Activated CD4-positive, alpha-beta memory T cell treated with anti-CD3 and anti-CD28 coated beads, Interleukin-2, amount 10 ng/mL, durations not matched to agents 7 days and 5 days (primary cell): Measurements from ENCODE around the gene RPS8. TPM values are rescaled to one million over a fixed set of nuclear protein-coding genes. Genes with fewer than 3 reads are reported as not detected.
"Not testable (repeated sequence)": the region's sequence is repeated elsewhere in the genome, so short reads cannot be mapped to it uniquely, and the experiment has no call there.

Source experiments
- CTCF ChIA-PET: fragments of 350-600 bp; sonication (Branson Sonifier 250); formaldehyde crosslinking; loops from one replicate; lab custom pipeline; 2021; ENCODE audit warnings: antibody characterized with exemption, inconsistent platforms; lab: Charles Lee
- POLR2A ChIA-PET: fragments of 350-600 bp; sonication (Branson Sonifier 250); formaldehyde crosslinking; loops from one replicate; lab custom pipeline; 2021; ENCODE audit warnings: antibody characterized with exemption; lab: Charles Lee
- DNase-seq: peaks from one replicate; pipeline ENCODE4 v3.0.0-alpha.2; 2020
- H3K27ac Mint-ChIP-seq: one replicate; pipeline ENCODE4 v1.8.0; 2021; ENCODE audit warnings: mild to moderate bottlenecking, mixed read lengths
- H3K27me3 Mint-ChIP-seq: one replicate; pipeline ENCODE4 v1.8.0; 2021; ENCODE audit warnings: mixed read lengths
- H3K36me3 Mint-ChIP-seq: one replicate; pipeline ENCODE4 v1.8.0; 2021; ENCODE audit warnings: low read depth, mixed read lengths
- H3K4me1 Mint-ChIP-seq: one replicate; pipeline ENCODE4 v1.8.0; 2021; ENCODE audit warnings: mixed read lengths
- H3K4me3 Mint-ChIP-seq: one replicate; pipeline ENCODE4 v1.8.0; 2021; ENCODE audit warnings: mild to moderate bottlenecking, mixed read lengths
- H3K9me3 Mint-ChIP-seq: one replicate; pipeline ENCODE4 v1.8.0; 2021; ENCODE audit warnings: mixed read lengths
- total RNA-seq, 2 experiments: library from RNA; stranded (reverse); gene quantifications; one replicate each; pipeline ENCODE4 v1.2.3, GENCODE V29; 2021

Gene RPS8
- total RNA-seq, 2 experiments from 2014 or later: 1,610 to 1,658 TPM

DNA sequence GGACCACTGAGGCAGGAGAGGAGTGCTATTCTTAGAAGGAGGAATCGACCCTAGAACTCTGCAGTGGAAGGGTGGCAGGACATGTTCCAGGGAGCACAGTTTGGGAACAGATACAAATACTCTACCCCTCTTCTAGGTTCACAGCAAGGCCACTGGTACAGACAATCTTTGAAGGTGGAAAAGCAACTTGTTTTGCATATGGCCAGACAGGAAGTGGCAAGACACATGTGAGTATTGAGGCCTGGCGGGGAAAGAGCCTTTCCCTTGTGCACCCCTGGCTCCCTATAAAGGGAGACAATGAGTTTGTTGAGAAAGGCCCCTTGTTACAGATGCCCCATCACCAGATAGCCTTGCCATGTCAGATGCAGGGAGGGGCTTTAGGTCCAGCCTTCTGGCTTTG lies 17.9 kb upstream of the RPS8 start:
- Mint-ChIP-seq H3K27ac (peak overlapping the region; percentile 31), H3K9me3 (no peaks in the 10 kb centered on the region), H3K36me3 (peaks cover 79% of the 10 kb centered on the region), H3K4me1 (peaks cover 8% of the 10 kb centered on the region), H3K27me3 (no peaks in the 10 kb centered on the region), H3K4me3 (no peak overlapping the region)
- POLR2A ChIA-PET: interaction anchor here (2.1 to 4.9 kb wide), 2 partner anchors 9 to 26 kb away, joined by 7 to 27 read pairs; partner anchors contain the start of gene RNU5D-1
- CTCF ChIA-PET: no interaction called here
- no peak for DNase-seq

DNA sequence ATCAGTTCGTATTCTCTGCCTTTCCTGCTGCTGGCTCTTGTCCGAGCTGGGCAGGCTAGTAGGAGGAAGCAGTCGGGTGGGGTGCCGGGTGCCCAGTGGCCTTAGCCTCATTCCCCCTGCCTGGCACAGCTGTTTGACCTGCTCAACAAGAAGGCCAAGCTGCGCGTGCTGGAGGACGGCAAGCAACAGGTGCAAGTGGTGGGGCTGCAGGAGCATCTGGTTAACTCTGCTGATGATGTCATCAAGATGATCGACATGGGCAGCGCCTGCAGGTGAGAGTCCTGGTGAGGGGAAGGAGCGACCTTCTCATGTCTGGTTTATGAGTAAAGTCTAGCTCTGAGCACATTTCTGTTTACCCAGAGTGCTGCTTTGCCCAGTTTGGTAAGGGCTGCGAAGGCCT lies 16.3 kb upstream of the RPS8 start:
- H3K4me3 Mint-ChIP-seq: no peak overlapping the region
- H3K4me1 Mint-ChIP-seq: peaks cover 8% of the 10 kb centered on the region
- no peaks in the 10 kb centered on the region for H3K9me3 Mint-ChIP-seq
- ChIA-PET CTCF (interaction anchor here (1.3 to 1.4 kb wide), 3 partner anchors 15 to 28 kb away, joined by 3 to 5 read pairs (median 5); partner anchors contain the start of genes RNU5D-1 and RPS8), POLR2A (interaction anchor here (0.9 to 2.4 kb wide), 7 partner anchors 8 to 38 kb away, joined by 3 to 15 read pairs (median 4); partner anchors contain the start of genes RNU5D-1 and RPS8)
- peaks cover 82% of the 10 kb centered on the region for H3K36me3 Mint-ChIP-seq
- DNase-seq: no peak
- no peaks in the 10 kb centered on the region for H3K27me3 Mint-ChIP-seq
- no peak overlapping the region for H3K27ac Mint-ChIP-seq

DNA sequence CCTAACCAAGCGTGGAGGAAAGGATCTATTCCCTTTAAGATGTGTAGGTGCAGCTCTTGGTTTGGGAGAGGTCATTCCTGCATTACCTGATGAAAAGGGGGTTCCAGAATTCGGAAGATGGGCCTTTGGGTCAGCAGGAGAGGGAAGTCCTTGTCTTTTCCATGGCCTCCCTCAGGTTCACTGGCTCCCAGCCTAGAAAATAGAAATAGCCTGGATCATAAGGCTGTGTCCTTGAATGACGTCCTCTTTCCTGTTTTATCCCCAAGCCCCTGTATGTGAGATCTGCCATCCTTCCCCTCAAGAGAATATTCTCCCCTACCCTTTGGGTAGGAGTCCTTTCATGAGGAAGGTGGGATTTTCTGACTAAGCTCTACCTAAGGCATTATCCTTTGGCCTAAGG lies 14.5 kb upstream of the RPS8 start:
- H3K36me3 Mint-ChIP-seq: peaks cover 77% of the 10 kb centered on the region
- DNase-seq: no peak
- ChIA-PET POLR2A (interaction anchor here (1.0 to 3.1 kb wide), 8 partner anchors 9 to 39 kb away, joined by 3 to 22 read pairs (median 6); partner anchors contain the start of genes RNU5D-1 and RPS8), CTCF (no interaction called here)
- no peaks in the 10 kb centered on the region for H3K27me3 Mint-ChIP-seq
- H3K4me1 Mint-ChIP-seq: peaks cover 8% of the 10 kb centered on the region
- no peaks in the 10 kb centered on the region for H3K9me3 Mint-ChIP-seq
- H3K27ac Mint-ChIP-seq: no peak overlapping the region
- H3K4me3 Mint-ChIP-seq: no peak overlapping the region

DNA sequence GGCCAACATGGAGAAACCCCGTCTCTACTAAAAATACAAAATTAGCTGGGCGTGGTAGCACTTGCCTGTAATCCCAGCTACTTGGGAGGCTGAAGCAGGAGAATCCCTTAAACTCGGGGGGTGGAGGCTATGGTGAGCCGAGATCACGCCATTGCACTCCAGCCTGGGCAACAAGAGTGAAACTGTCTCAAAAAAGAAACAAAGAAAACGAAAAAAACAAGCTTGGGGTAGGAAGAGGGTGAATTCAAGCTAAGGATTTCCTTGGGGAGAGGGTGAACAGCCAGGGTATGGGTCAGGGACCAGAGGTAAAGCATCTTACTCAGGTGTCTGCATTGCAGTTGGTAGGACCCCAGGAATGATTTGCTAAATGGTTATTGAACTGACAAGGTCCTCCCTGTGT lies 8.9 kb upstream of the RPS8 start:
- H3K4me1 Mint-ChIP-seq, H3K27ac Mint-ChIP-seq, DNase-seq, H3K4me3 Mint-ChIP-seq, H3K27me3 Mint-ChIP-seq, H3K9me3 Mint-ChIP-seq: not testable (repeated sequence)
- ChIA-PET POLR2A (interaction anchor here (0.8 to 3.2 kb wide), 10 partner anchors 9 to 45 kb away, joined by 3 to 31 read pairs (median 6); partner anchors contain the start of gene RPS8), CTCF (interaction anchor here (1.2 to 1.3 kb wide), 2 partner anchors 9 to 35 kb away, joined by 3 to 7 read pairs; partner anchors contain the start of genes RNU5D-1 and RPS8)
- H3K36me3 Mint-ChIP-seq: peaks cover 54% of the 10 kb centered on the region

DNA sequence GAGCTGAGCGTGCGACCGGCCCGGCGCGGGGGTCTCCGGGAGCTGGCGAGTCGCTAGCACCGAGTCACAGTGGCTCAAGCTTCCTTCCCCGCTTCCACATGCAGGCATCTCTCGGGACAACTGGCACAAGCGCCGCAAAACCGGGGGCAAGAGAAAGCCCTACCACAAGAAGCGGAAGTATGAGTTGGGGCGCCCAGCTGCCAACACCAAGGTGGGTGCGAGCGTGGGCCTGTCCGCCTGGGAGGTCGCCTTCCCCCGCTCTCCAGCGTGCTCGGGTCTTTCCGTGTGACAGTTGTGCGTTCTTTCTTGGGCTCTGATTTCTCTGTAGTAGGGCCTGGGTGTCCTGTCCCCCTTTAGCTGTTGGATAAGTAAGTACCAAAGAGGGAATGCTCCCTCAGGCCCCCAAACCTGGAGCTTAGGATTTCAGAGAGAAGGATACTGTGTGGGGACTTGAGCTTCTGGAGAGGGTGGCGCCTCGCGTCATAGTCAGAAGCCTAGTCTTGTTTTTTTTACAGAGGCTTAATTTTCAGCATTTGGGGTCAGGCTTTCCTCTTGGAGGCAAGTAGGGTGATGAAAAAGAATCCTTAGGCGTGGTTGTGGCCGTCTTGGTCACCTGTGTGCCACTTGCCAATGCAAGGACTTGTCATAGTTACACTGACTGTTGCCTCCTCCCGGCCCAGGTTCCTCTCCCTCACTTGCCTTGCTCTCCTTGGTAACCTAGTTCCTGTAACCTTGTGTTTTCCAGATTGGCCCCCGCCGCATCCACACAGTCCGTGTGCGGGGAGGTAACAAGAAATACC lies 790 bp downstream of the RPS8 start:
- Mint-ChIP-seq H3K9me3 (no peaks in the 10 kb centered on the region), H3K27me3 (no peaks in the 10 kb centered on the region), H3K4me1 (peaks cover 39% of the 10 kb centered on the region), H3K27ac (peak overlapping the region; percentile 89), H3K36me3 (peaks cover 51% of the 10 kb centered on the region), H3K4me3 (peak overlapping the region; percentile 90)
- ChIA-PET POLR2A (interaction anchor here (0.9 to 17.1 kb wide), 35 partner anchors 9 to 910 kb away, joined by 3 to 454 read pairs (median 13); partner anchors contain the start of genes BEST4, BTBD19, DYNLT4 and EIF2B3), CTCF (interaction anchor here (1.0 to 3.9 kb wide), 11 partner anchors 9 to 210 kb away, joined by 3 to 38 read pairs (median 5); partner anchors contain the start of genes EIF2B3, KIF2C, PLK3 and RNU5D-1)
- peak; percentile 51 for DNase-seq

- H3K4me1 Mint-ChIP-seq: peaks cover 44% of the 10 kb centered on the region
- ChIA-PET POLR2A (interaction anchor here (0.6 to 17.1 kb wide), 25 partner anchors 9 to 909 kb away, joined by 3 to 454 read pairs (median 18); partner anchors contain the start of genes BEST4, BTBD19, DYNLT4 and EIF2B3), CTCF (interaction anchor here (1.4 to 3.9 kb wide), 5 partner anchors 8 to 46 kb away, joined by 4 to 38 read pairs (median 7); partner anchors contain the start of genes PLK3 and RNU5D-1)
- peak overlapping the region; percentile 89 for H3K27ac Mint-ChIP-seq
- H3K27me3 Mint-ChIP-seq: no peaks in the 10 kb centered on the region
- no peaks in the 10 kb centered on the region for H3K9me3 Mint-ChIP-seq
- H3K36me3 Mint-ChIP-seq: peaks cover 57% of the 10 kb centered on the region
- peak overlapping the region; percentile 90 for H3K4me3 Mint-ChIP-seq
- DNase-seq: no peak
Measured at GRCh38 chr1:44776730-44777068, 1.4 kb downstream of the RPS8 start.

- ChIA-PET POLR2A (interaction anchor here (1.0 to 17.1 kb wide), 10 partner anchors 8 to 562 kb away, joined by 3 to 454 read pairs (median 24); partner anchors contain the start of genes BEST4, BTBD19, DYNLT4 and HECTD3), CTCF (interaction anchor here (1.4 to 3.9 kb wide), 2 partner anchors 41 to 47 kb away, joined by 4 to 38 read pairs; partner anchors contain the start of gene RNU5D-1)
- H3K36me3 Mint-ChIP-seq: peaks cover 63% of the 10 kb centered on the region
Measured at GRCh38 chr1:44777547-44777946, 2.2 kb downstream of the RPS8 start.

DNA sequence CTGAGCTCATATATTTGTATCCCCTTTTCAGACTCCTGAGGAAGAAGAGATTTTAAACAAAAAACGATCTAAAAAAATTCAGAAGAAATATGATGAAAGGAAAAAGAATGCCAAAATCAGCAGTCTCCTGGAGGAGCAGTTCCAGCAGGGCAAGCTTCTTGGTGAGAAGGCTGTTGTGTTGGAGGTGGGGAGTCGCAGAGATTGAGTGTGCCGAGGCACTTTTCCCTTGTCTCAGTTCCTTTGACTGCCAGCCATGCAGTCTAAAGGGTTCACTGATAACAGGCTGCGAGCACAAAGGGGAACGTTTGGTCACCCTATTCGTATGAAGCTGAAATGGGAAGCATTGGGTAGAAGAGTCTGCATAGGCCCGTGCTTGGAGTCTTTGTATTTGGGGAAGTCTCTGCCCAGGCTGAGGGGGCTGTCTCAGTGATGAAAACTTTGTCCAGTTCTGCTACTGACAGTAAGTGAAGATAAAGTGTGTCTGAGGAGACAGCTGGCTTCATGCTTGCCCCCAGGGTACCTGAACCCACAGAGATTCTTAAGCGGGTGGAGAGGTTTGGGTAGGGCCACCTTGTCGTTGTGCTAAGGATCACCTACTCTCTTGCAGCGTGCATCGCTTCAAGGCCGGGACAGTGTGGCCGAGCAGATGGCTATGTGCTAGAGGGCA lies 2.8 kb downstream of the RPS8 start:
- ChIA-PET POLR2A (interaction anchor here (1.0 to 17.1 kb wide), 10 partner anchors 7 to 562 kb away, joined by 3 to 454 read pairs (median 24); partner anchors contain the start of genes BEST4, BTBD19, DYNLT4 and HECTD3), CTCF (interaction anchor here (3.9 kb wide), 1 partner anchor 48 kb away, joined by 38 read pairs; the partner anchor contains the start of gene RNU5D-1)
- DNase-seq: no peak
- H3K4me3 Mint-ChIP-seq: peak overlapping the region; percentile 90
- H3K4me1 Mint-ChIP-seq: peaks cover 46% of the 10 kb centered on the region
- no peaks in the 10 kb centered on the region for H3K27me3 Mint-ChIP-seq
- H3K9me3 Mint-ChIP-seq: no peaks in the 10 kb centered on the region
- H3K27ac Mint-ChIP-seq: peak overlapping the region; percentile 58
- peaks cover 66% of the 10 kb centered on the region for H3K36me3 Mint-ChIP-seq

More at GRCh38 chr1:44777547-44777946, 2.2 kb downstream of the RPS8 start:
- DNase-seq: no peak
- peaks cover 44% of the 10 kb centered on the region for H3K4me1 Mint-ChIP-seq
- peak overlapping the region; percentile 58 for H3K27ac Mint-ChIP-seq
- H3K27me3 Mint-ChIP-seq: no peaks in the 10 kb centered on the region
- no peaks in the 10 kb centered on the region for H3K9me3 Mint-ChIP-seq
- peak overlapping the region; percentile 90 for H3K4me3 Mint-ChIP-seq

DNA sequence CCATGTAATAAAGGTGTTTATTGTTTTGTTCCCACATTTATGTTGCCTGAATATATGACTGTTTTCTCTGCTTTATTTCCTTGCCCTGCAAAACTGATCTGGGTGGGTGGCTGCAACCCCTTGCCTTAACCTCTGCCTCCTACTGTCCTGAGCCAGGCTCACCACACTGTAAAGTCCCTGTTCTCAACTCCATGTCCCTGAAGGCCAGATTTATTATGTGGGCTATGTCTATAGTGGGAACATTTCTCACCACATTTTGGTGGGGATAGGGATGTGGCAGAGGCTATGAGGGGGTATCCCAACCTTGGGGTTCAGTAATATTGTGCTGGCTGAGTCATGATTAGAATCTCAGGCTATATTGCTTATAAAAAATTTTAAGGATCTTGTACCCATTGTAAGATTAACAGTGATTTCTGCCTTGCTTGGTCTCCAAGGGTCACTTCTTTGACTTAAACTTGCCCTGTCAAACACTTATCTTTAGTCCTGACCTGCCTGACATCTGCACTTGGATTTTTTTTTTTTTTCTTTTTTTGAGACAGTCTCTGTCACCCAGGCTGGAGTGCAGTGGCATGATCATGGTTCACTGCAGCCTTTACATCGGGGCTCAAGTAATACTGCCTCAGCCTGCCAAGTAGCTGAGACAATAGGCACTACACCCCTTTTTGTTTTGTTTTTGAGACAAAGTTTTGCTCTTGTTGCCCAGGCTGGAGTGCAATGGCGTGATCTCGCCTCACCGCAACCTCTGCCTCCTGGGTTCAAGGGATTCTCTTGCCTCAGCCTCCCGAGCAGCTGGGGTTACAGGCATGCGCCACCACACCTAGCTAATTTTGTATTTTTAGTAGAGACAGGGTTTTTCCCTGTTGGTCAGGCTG lies 3.6 kb downstream of the RPS8 start:
- Mint-ChIP-seq H3K27me3 (no peaks in the 10 kb centered on the region), H3K4me3 (peak overlapping the region; percentile 5), H3K27ac (peak overlapping the region; percentile 27), H3K9me3 (no peaks in the 10 kb centered on the region), H3K4me1 (peaks cover 52% of the 10 kb centered on the region), H3K36me3 (peaks cover 68% of the 10 kb centered on the region)
- ChIA-PET CTCF (interaction anchor here (0.6 kb wide), 2 partner anchors 741 to 787 kb away, joined by 3 read pairs; no protein-coding TSS in a partner anchor), POLR2A (interaction anchor here (1.0 to 17.1 kb wide), 7 partner anchors 11 to 232 kb away, joined by 3 to 454 read pairs (median 16); partner anchors contain the start of genes BTBD19, DYNLT4, HECTD3 and PLK3)
- no peak for DNase-seq

GRCh38 chr1:44780583-44781121 lies 5.3 kb downstream of the RPS8 start:
- CTCF ChIA-PET: interaction anchor here (0.8 to 1.4 kb wide), 3 partner anchors 9 to 50 kb away, joined by 3 to 9 read pairs (median 3); partner anchors contain the start of genes PLK3 and RNU5D-1
- Mint-ChIP-seq H3K4me1 (peaks cover 58% of the 10 kb centered on the region), H3K36me3 (peaks cover 68% of the 10 kb centered on the region), H3K4me3 (no peak overlapping the region), H3K27ac (peak overlapping the region; percentile 10), H3K9me3 (no peaks in the 10 kb centered on the region), H3K27me3 (no peaks in the 10 kb centered on the region)
- no peak for DNase-seq
- POLR2A ChIA-PET: interaction anchor here (0.9 to 17.1 kb wide), 4 partner anchors 28 to 53 kb away, joined by 3 to 454 read pairs (median 106); partner anchors contain the start of genes BTBD19 and RNU5D-1

- Mint-ChIP-seq H3K4me1 (peaks cover 51% of the 10 kb centered on the region), H3K9me3 (no peaks in the 10 kb centered on the region), H3K4me3 (peak overlapping the region; percentile 59), H3K27me3 (no peaks in the 10 kb centered on the region), H3K27ac (peak overlapping the region; percentile 61), H3K36me3 (peaks cover 38% of the 10 kb centered on the region)
- ChIA-PET CTCF (interaction anchor here (1.9 to 2.8 kb wide), 6 partner anchors 9 to 519 kb away, joined by 6 to 13 read pairs (median 11); partner anchors contain the start of genes PLK3 and RNU5D-1), POLR2A (interaction anchor here (1.1 to 17.1 kb wide), 12 partner anchors 7 to 557 kb away, joined by 3 to 454 read pairs (median 6); partner anchors contain the start of genes BTBD19, DYNLT4, HECTD3 and MUTYH)
- DNase-seq: no peak
Measured at GRCh38 chr1:44783697-44784093, 8.4 kb downstream of the RPS8 start.
